Right renal pelvis (tissue), 4 donors: ENCODE measurements around the gene OTOGL. TPM values are rescaled to one million over a fixed set of nuclear protein-coding genes. Genes with fewer than 3 reads are reported as not detected.

Source experiments
- polyA plus RNA-seq, 4 donors: library from polyadenylated mRNA; unstranded; fragments of 120-200 nt; gene quantifications; one replicate each; pipeline ENCODE4 v1.2.1, GENCODE V29; 2013; ENCODE audit not compliant: insufficient read length in 4 of 4

OTOGL gene
- polyA plus RNA-seq, 4 donors = 0.55 to 1.0 (median 0.74) TPM

Other genes with a start within 250 kb of the OTOGL start
- 10 to 100 TPM; 69.7 to 94.2 (median 88.2) TPM for gene PPP1R12A, start 164.4 kb upstream of the OTOGL start, polyA plus RNA-seq